Cerebellar nuclear complex (tissue), 1 donor: Measurements from ENCODE around the gene KRT15.
"Not testable (repeated sequence)": the region's sequence is repeated elsewhere in the genome, so short reads cannot be mapped to it uniquely, and the experiment has no call there.

Experiments
- DNase-seq, 2 experiments: peaks; one replicate each; lab custom pipeline; 2025; lab: John Stamatoyannopoulos, UW

KRT15 gene

DNA sequence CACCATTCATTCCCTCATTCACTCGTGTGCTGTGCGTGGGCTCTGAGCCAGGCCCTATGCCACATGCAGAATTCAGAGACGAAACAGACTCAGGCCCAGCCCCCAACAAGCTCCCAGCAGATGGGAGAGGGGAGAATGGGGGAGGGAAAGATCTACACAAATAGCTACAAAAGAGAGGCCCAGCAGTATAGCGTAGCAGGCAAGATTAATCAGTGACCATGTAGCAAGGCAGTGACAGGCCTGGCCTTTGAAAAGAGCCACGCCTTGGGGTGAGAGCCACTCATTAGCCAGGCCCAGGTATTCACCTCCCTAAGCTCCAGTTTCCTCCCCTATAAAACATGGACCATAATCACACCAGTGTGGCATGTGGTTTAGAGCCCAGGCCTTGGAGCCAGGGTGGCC lies 25.8 kb upstream of the KRT15 start:
- DNase-seq = no peak

- not testable (repeated sequence) for DNase-seq
These were observed 24.1 kb upstream of the KRT15 start for GRCh38 chr17:41542786-41543185.

- DNase-seq = no peak
These were observed 23.7 kb upstream of the KRT15 start for GRCh38 chr17:41542357-41542756.

DNA sequence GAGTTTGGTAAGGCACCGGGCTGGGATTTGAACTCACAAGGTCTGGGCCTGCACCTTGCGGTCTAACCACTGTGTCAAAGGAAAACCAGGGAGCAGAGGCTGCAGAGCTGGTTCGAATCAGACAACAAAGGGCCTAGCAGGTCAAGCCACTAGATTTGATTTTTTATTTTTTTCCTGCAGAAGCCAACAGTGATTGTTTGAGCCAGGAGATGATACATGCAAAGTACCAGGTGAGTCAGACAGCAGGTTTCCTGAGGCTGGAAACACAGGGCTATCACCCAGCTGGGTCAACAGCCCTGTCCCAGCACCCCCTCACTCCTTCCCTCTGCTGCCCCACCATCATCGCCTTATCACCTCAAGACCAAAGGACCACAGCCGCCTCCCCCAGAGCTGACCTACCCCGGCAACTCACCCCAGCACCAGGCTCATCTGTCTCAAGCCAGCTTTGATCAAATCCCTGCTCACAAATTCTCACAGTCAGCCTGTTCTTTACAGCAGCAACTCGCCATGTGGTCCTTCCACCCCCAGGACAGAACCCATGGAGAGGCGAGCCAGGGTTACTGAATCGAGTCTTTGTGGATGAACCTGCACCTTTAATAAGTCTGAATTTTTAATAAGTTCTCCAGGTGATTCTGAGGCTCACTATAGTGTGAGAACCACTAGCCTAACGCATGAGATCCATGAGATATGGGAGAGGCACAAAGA lies 22.4 kb upstream of the KRT15 start:
- DNase-seq = no peak

- no peak for DNase-seq
These were observed 21.4 kb upstream of the KRT15 start for GRCh38 chr17:41539979-41540701.

GRCh38 chr17:41539071-41539492 lies 20.4 kb upstream of the KRT15 start:
- DNase-seq = no peak

GRCh38 chr17:41538565-41538991 lies 19.9 kb upstream of the KRT15 start:
- no peak for DNase-seq

DNA sequence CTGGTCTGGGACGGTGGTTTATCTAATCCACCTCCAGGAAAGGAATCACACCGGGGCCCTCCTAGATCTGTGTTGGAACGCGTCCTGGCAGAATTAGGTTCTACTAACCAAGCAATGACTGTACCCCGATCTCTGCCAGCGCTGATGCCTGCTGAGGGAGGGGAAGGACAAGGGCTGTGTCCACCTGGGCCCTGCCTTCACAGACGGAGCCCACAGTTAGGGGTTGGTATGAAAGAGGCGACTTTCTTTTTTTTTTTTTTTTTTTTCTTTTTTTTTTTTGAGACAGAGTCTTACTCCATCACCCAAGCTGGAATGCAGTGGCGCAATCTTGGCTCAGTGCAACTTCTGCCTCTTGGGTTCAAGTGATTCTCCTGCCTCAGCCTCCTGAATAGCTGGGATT lies 19.3 kb upstream of the KRT15 start:
- no peak for DNase-seq

DNA sequence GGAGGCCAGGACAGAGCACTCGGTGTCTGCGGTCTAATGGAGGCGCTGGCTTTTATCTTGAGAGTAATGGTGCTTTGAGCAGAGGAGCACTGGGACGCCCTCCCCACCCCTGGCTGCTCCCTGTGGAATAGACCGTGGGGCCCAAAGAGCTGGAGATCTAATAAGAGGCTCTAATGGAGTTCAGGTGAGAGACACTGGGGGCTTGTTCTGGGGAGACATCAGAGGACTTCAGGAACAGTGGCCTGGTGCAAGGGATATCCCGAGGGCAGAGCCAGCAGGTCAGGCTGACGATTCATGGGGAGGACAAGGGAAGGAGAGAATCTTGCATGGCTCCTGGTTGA lies 18.9 kb upstream of the KRT15 start:
- no peak for DNase-seq

DNA sequence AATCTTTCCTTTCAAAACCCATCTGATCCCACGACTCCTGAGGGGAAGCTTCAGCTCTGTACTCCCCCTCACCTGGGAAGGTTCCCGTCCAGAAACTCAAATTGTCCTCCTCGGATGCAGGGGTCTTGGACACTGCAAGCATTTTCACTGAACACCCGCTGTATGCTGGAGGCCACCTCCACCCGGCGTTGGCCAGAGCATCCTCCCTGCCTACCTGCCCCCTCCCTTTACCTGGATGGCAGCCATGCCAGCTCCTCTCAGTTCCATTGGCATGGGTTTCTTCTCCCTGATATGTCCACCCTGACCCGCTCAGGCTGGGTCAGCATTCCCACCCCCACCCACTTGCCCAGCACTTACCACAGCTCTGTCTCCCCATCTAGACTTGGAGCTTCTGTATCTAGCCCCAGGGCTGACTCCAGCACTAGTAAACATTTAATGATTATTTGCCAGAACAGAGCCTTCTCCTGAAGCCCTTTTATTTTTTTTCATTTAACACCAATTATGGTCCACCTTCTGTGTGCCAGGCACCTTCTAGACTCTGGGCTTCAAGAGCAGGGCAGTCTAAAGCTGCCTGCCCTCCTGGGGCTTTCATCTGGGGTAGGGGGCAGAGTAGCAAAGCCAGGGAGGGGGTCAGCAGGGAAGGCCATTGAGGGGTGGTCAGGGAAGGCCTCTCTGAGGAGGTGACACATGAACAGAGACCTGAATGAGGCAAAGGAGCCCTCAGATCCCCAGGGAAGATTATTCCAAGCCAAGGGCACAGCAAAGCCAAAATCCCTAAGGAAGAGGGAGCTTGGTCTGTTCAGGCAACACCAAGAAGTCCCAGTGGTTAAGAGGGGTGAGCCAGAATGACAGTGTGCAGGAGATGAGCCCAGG lies 18.3 kb upstream of the KRT15 start:
- no peak for DNase-seq

- DNase-seq = no peak
These were observed 17.2 kb upstream of the KRT15 start for GRCh38 chr17:41535764-41536481.

- no peak for DNase-seq
These were observed 16.3 kb upstream of the KRT15 start for GRCh38 chr17:41534899-41535546.

DNA sequence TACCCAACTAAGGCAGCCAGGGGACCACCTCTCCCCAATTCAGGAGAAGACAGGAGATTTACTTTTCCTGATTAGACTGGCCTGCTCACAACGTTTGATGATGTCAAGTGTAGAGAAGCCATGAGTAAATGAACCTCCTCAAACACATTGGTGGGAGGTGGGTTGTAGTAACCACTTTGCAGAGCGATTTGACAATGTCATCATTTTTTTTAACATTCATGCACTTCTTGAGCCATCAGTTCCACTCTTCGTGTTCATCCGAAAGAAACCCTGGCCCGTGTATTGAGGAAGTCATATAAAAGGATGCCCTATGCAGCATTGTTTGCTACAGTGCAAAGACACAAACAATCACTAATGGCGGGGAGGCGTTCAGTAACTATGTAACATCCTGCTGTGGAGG lies 14.9 kb upstream of the KRT15 start:
- no peak for DNase-seq

DNA sequence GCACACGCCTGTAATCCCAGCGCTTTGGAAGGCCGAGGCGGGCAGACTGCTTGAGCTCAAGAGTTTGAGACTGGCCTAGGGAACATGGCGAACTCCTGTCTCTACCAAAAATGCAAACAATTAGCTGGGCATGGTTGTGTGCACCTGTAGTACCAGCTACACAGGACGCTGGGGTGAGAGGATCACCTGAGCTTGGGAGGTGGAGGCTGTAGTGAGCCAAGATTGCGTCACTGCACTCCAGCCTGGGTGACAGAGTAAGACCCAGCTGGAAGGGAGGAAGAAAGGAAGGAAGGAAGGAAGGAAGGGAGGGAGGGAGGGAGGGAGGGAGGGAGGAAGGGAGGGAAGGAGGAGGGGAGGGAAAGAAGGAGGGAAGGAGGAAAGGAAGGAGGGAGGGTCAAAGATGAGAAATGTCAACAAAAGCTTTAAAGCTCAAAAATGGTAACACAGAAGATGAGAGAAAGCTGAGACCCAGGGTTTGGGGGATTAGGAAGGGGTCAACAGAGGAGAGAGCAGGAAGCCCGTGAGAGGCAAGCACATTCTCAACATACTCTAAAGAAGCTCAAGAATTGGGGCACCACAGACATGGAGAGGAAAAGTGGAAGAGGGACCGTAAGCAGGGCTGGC lies 14.4 kb upstream of the KRT15 start:
- no peak for DNase-seq

DNA sequence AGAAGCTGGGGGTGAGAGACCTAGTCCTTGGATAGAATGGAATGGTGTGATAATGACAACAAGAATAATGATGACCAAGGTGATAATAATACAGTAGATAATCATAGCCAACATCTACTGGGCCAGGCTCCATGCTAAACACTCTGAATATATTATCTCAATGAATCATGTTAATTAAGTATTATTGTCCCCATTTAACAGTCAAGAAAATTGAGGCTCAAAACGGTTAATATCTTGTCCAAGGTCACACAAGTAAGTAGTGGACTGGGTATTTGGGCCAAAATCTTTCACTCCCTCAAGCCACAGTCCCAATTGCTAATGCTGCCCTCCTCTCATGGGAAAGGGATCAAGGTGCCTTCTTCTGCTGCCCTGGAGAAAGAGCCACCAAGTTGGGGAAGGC lies 13.3 kb upstream of the KRT15 start:
- no peak for DNase-seq

- no peak for DNase-seq
These were observed 11.7 kb upstream of the KRT15 start for GRCh38 chr17:41530062-41531048.

GRCh38 chr17:41529491-41529915 lies 10.8 kb upstream of the KRT15 start:
- DNase-seq = no peak

DNA sequence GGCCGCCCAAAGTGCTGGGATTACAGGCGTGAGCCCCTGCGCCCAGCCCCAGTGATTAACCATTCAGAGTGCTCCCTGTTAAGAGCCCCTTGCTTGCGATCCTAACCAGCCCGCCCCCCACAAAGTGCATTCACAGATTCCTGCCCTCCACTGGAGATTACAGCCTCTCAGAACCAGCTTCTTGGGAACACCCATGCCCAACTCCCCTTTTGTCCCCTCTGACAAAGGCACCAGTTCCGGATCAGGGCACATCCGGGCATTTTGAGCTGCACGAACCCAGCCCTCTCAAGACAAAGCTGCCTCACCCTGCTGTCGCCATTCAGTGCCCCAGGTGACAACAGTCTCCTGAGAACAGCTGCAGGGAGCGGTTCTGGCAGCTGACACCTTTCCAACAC lies 10.3 kb upstream of the KRT15 start:
- DNase-seq = no peak

DNA sequence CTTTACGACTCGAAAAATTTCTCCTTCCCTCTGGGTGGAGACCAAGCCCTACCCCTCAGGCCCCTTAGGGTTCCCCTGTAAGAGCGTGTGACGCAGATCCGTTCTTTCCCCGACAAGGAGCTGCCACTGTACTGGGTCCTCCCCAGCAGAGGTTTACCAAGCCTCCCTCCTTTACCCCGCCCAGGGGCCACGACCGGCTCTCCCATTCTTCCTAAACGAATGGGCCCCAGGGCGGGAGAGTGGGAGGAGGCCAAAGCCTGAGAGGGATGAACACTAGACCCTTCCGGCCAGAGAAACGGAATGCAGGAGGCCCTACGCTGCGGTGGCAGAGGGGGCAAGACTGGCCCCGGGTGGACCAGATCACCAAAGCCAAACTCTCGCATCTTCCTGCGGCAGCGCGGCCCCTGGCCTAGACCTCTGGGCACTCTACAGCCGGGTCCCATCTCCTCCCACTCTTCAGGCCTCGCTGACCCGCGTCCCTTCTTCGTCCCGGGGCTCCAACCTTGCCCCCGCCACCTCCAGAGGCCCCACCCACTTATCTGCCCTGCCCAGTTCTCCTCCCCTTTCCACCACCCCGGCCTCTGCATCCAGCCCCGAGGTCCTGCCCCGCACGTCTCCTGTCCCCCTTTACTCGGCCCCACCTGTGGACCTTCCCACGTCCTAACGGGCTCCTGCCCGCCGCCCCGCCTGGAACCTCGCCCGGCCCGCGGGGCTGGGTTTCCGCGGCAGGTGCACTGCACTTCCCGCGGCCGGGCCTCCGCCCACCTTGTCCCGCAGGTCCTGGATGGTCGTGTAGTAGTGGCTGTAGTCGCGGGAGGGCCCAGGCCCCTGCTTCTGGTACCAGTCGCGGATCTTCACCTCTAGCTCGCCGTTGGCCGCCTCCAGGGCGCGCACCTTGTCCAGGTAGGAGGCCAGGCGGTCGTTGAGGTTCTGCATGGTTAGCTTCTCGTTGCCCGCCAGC lies 8.7 kb upstream of the KRT15 start:
- DNase-seq = no peak
